Measurements from ENCODE around the gene MCAM. TPM values are rescaled to one million over a fixed set of nuclear protein-coding genes. Genes with fewer than 3 reads are reported as not detected.

The MCAM gene
- total and polyA plus RNA-seq, 2 of the 8 experiments (the other 6 are each of a cell fraction or from before 2014, with no cell fraction given): 22.4 to 32.2 TPM

DNA sequence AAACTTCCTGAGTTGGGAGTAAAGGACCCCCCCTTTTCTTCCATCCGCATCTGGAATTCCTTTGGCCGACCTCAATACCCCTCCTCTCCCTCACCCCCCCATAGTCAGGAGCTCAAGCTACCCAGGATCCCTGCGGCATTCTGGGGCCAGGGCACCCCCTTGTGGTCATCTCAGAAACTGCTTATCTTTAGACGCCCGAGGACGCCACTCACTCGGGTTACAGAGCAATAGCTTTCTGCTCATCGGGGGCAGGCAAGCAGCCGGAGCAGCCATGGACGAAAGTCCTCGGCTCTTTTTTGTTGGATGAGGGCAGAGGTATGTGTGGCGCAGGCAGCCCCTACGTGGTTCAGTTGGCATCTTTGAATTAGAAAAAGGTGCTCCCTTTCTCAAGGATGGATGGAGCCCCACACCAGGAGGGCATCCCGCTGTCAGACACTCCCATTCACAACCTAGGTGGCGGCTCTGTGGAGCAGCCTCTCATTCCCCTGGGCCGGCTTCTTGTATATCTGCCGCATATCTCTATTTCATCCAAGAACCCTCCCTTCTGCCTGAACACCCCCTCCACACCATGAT lies 21.5 kb upstream of the MCAM start:
- Histone ChIP-seq H3K27me3 (replicated peaks in 1 of 4; ENCODE audit: control insufficient read depth in 3 of 4, extremely low read depth in 1 of 4, insufficient read depth in 3 of 4, low read length in 3 of 4) (peaks cover 12 to 42% (median 33%) of the 10 kb centered on the region in 4 experiments), H2BK12ac (ENCODE audit: low read depth, low read length) (no peak overlapping the region), H3K23me2 (ENCODE audit: low read depth, low read length) (peaks cover 20% of the 10 kb centered on the region; the same call in 1 of the 2 replicates), H4K20me1 (replicated peaks in 1 of 2; ENCODE audit: control insufficient read depth in 1 of 2, insufficient read depth in 2 of 2, low read length in 2 of 2) (peaks cover 3 to 16% of the 10 kb centered on the region in 2 experiments), H2AFZ (ENCODE audit: low read length) (no peak overlapping the region), H3K9ac (replicated peaks in 1 of 4; ENCODE audit: extremely low read depth in 1 of 4, low read depth in 3 of 4, low read length in 3 of 4) (no peak overlapping the region), H4K8ac (ENCODE audit: extremely low read depth, insufficient read depth, low read length) (no peak overlapping the region), H2BK15ac (ENCODE audit: low read length) (no peak overlapping the region; the same call in 1 of the 2 replicates), H3K27ac (ENCODE audit: low read depth, low read length) (peak overlapping the region; percentile 2; the same call in 1 of the 2 replicates), H3K9me3 (ENCODE audit: insufficient read depth in 2 of 2, low read depth in 1 of 2, low read length in 1 of 2) (no peaks in the 10 kb centered on the region), H4K91ac (replicated peaks; ENCODE audit: insufficient read length, low read length) (no peak overlapping the region), H3K18ac (ENCODE audit: extremely low read depth, low read length) (peak overlapping the region; percentile 88), H2BK120ac (replicated peaks; ENCODE audit: low read depth, low read length) (peak overlapping the region; percentile 72), H3K79me1 (ENCODE audit: low read depth, low read length) (peaks cover 12% of the 10 kb centered on the region), H3K4me2 (ENCODE audit: insufficient read depth in 1 of 2, low read depth in 2 of 2, low read length in 2 of 2) (peak overlapping the region; percentile 56 to 76), H4K5ac (ENCODE audit: insufficient read length, low read depth, low read length) (peak overlapping the region; percentile 70), H2AK5ac (ENCODE audit: low read depth, low read length) (no peak overlapping the region), H3K23ac (ENCODE audit: insufficient read length) (no peak overlapping the region), H3K36me3 (ENCODE audit: control insufficient read depth in 2 of 4, insufficient read depth in 4 of 4, low read length in 3 of 4) (peaks cover 0 to 6% (median 2%) of the 10 kb centered on the region in 4 experiments; a peak in 1 of 8 replicates), H3K14ac (ENCODE audit: insufficient read length) (no peak overlapping the region), H3K79me2 (ENCODE audit: control insufficient read depth in 1 of 2, insufficient read depth in 2 of 2, low read length in 2 of 2) (peaks cover 5 to 26% of the 10 kb centered on the region in 2 experiments; a peak in 3 of 4 replicates), H3K56ac (replicated peaks; ENCODE audit: insufficient read length, low read depth, low read length) (no peak overlapping the region), H2BK5ac (ENCODE audit: low read depth, low read length) (peak overlapping the region; percentile 76; the same call in 1 of the 2 replicates), H3K4ac (replicated peaks; ENCODE audit: insufficient read length, low read depth, low read length) (no peak overlapping the region), H2BK20ac (ENCODE audit: low read length) (no peak overlapping the region), H3K4me1 (replicated peaks in 1 of 4; ENCODE audit: control insufficient read depth in 3 of 4, insufficient read depth in 4 of 4, low read length in 3 of 4) (peaks cover 5 to 38% (median 28%) of the 10 kb centered on the region in 4 experiments), H3K4me3 (ENCODE audit: extremely low read depth in 1 of 4, insufficient read depth in 2 of 4, low read depth in 3 of 4, low read length in 4 of 4) (peak overlapping the region; percentile 8 to 69 (median 38); a peak in 6 of 8 replicates)
- 9% methylated on average over 17 of the region's 17 CpGs; no CpG with 5 or more reads in 1 of the 2 experiments for WGBS, 2 experiments (ENCODE audit: extremely low coverage in 1 of 2, insufficient coverage in 1 of 2, insufficient read length in 1 of 2, insufficient replicate concordance in 2 of 2, low coverage in 1 of 2, low lambda C conversion rate in 2 of 2, missing lambda C conversion rate in 1 of 2)
- ChIA-PET POLR2A (ENCODE audit: partially characterized antibody) (interaction anchor here (0.9 to 3.4 kb wide), 17 partner anchors 10 to 254 kb away, joined by 3 to 29 read pairs (median 5); partner anchors contain the start of genes DPAGT1, HMBS and MCAM), CTCF (ENCODE audit: partially characterized antibody) (interaction anchor here (0.6 to 20.0 kb wide), 33 partner anchors 12 to 751 kb away, joined by 3 to 463 read pairs (median 4); partner anchors contain the start of genes CBL, MCAM, NLRX1 and USP2)
- peak in 1 of 2 experiments; percentile 92 for DNase-seq (ENCODE audit: low read depth in 1 of 2, low spot score in 2 of 2)
- peak; percentile 28 for FAIRE-seq
- TF ChIP-seq KDM4A (IDR thresholded peaks at IDR 0.05; ENCODE audit: low read depth, low read length, severe bottlenecking): peak; percentile 21
- TF ChIP-seq YY1 (IDR thresholded peaks at IDR 0.05; ENCODE audit: low read depth, low read length): peak; percentile 31; the same call in 1 of the 2 replicates
